CD4-positive, alpha-beta T cell (primary cell): ENCODE data around the gene RHOU. TPM values are rescaled to one million over a fixed set of nuclear protein-coding genes. Genes with fewer than 3 reads are reported as not detected.
A peak's percentile ranks its signal among the peaks of the same experiment; 100 is the strongest.

Experiments used
- ATAC-seq: fragments of 200-7000 bp; cut with Tn5 transposase; one replicate; pipeline ENCODE4 v1.10.0; 2022; ENCODE audit warnings: mild to moderate bottlenecking; ENCODE audit not compliant: poor library complexity
- CTCF ChIA-PET: fragments of 350-600 bp; sonication (Branson Sonifier 250); formaldehyde crosslinking; loops from one replicate; lab custom pipeline; 2021; ENCODE audit warnings: antibody characterized with exemption, inconsistent platforms; lab: Charles Lee
- POLR2A ChIA-PET: fragments of 350-600 bp; sonication (Branson Sonifier 250); formaldehyde crosslinking; loops from one replicate; lab custom pipeline; 2021; ENCODE audit warnings: antibody characterized with exemption, inconsistent platforms; lab: Charles Lee
- DNase-seq, 14 experiments: peaks; one replicate each; pipeline ENCODE4 v3.0.0-alpha.2; 2013 to 2020; ENCODE audit warnings: mixed read lengths in 2 of 14
- H3K27ac ChIP-seq, 2 donors: one replicate each; pipeline versions ENCODE4 v1.5.1 to v1.7.0; 2013; ENCODE audit warnings: low read length in 2 of 2, low read depth in 1 of 2, mild to moderate bottlenecking in 1 of 2
- H3K27me3 ChIP-seq, 2 experiments: 1 replicate in 1 of 2; 2 replicates in 1 of 2; pipeline versions ENCODE4 v1.6.1 to v1.7.0; 2013; ENCODE audit warnings: low read length in 2 of 2, control low read depth in 1 of 2, mild to moderate bottlenecking in 1 of 2, moderate library complexity in 1 of 2; ENCODE audit not compliant: insufficient read depth in 2 of 2, control insufficient read depth in 1 of 2
- H3K36me3 ChIP-seq: one replicate; pipeline ENCODE4 v1.6.1; 2013; ENCODE audit warnings: low read length, control low read depth; ENCODE audit not compliant: insufficient read depth
- H3K4me1 ChIP-seq: one replicate; pipeline ENCODE4 v1.6.1; 2013; ENCODE audit warnings: low read length, control low read depth; ENCODE audit not compliant: insufficient read depth
- H3K4me3 ChIP-seq: one replicate; pipeline ENCODE4 v1.5.1; 2013; ENCODE audit warnings: mild to moderate bottlenecking, low read length, moderate library complexity
- H3K9me3 ChIP-seq, 2 experiments: 1 replicate in 1 of 2; 2 replicates in 1 of 2; pipeline versions ENCODE4 v1.6.1 to v1.7.0; 2013; ENCODE audit warnings: low read length in 2 of 2, mild to moderate bottlenecking in 2 of 2, control low read depth in 1 of 2, moderate library complexity in 1 of 2; ENCODE audit not compliant: control insufficient read depth in 1 of 2, insufficient read depth in 1 of 2
- H3K27ac Mint-ChIP-seq: one replicate; pipeline ENCODE4 v1.8.0; 2020; ENCODE audit warnings: mixed read lengths
- H3K27me3 Mint-ChIP-seq: one replicate; pipeline ENCODE4 v1.8.0; 2021; ENCODE audit warnings: mixed read lengths
- H3K36me3 Mint-ChIP-seq: one replicate; pipeline ENCODE4 v1.8.0; 2021; ENCODE audit warnings: low read depth, mixed read lengths
- H3K4me1 Mint-ChIP-seq: one replicate; pipeline ENCODE4 v1.8.0; 2021; ENCODE audit warnings: low read depth, mixed read lengths
- H3K4me3 Mint-ChIP-seq: one replicate; pipeline ENCODE4 v1.8.0; 2020; ENCODE audit warnings: mild to moderate bottlenecking, mixed read lengths
- H3K9me3 Mint-ChIP-seq: one replicate; pipeline ENCODE4 v1.8.0; 2020; ENCODE audit warnings: mixed read lengths
- intact Hi-C, 2 experiments: fragments of 100-400 bp; cut with DNase I in 1 of 2; cut with micrococcal nuclease in 1 of 2; formaldehyde crosslinking; loops; one replicate each; pipeline versions ENCODE4 v1.15.1 to v1.9.0; 2023 to 2025; cut with DNase I, micrococcal nuclease
- total RNA-seq, 174 experiments: library from RNA in 2 of 174; stranded (reverse) in 2 of 174; gene quantifications; one replicate each; pipeline ENCODE4 v1.2.3 and lab custom pipeline; 2021 to 2026
- TF ChIP-seq, protein P1 (sequence below): fragments of 200-600 bp; IDR thresholded peaks from one replicate; pipeline ENCODE4 v1.8.0; 2022; ENCODE audit warnings: antibody characterized with exemption, mild to moderate bottlenecking

RHOU gene
- total RNA-seq, 2 experiments from 2014 or later = 1.2 TPM

DNA sequence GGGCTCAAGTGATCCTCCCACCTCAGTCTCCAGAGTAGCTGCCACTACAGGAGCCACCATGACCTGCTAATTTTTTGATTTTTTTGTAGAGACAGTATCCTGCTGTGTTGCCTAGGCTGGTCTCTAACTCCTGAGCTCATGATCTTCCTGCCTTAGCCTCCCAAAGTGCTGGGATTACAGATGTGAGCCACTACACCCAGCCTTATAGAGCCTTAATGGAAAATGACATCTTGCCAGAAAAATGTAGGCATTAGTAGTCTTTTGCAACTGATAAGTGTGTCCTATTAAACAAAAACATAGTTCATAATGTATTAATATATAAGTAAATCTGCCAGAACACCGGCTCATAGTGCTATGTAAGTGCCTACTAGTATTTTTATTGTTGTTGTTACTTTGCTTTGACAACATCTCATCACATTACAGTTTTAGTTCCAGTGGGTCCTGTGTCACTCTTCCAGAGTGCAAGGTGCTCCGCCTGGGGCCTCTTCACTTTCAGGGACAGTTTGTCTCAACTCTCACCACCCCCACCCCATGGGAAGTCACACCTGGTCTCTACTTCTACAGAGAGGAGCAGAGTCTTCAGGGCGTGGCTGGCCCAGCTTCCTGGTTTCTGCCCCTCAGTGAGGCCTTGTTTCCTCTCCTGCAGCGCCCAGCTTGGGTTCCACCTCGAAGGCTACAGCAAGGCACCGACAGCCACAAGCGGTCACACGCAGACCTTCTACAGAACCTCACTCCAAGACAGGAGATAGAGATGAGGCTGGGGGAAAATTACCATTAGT lies 30.1 kb downstream of the RHOU start:
- Histone ChIP-seq H3K27me3 (no peaks in the 10 kb centered on the region), H3K36me3 (no peaks in the 10 kb centered on the region), H3K27ac (peak overlapping the region in 1 of 2 donors; percentile 7), H3K9me3 (no peaks in the 10 kb centered on the region), H3K4me1 (peaks cover 11% of the 10 kb centered on the region), H3K4me3 (no peak overlapping the region)
- peak in 4 of 14 experiments; percentile 26 to 80 (median 40) for DNase-seq
- no peaks in the 10 kb centered on the region for H3K9me3 Mint-ChIP-seq
- H3K4me1 Mint-ChIP-seq = peaks cover 8% of the 10 kb centered on the region
- no peaks in the 10 kb centered on the region for H3K27me3 Mint-ChIP-seq
- no peaks in the 10 kb centered on the region for H3K36me3 Mint-ChIP-seq
- ATAC-seq = no peak
- intact Hi-C loops = no loop called here
- POLR2A ChIA-PET = no interaction called here
- TF ChIP-seq, protein P1, sequence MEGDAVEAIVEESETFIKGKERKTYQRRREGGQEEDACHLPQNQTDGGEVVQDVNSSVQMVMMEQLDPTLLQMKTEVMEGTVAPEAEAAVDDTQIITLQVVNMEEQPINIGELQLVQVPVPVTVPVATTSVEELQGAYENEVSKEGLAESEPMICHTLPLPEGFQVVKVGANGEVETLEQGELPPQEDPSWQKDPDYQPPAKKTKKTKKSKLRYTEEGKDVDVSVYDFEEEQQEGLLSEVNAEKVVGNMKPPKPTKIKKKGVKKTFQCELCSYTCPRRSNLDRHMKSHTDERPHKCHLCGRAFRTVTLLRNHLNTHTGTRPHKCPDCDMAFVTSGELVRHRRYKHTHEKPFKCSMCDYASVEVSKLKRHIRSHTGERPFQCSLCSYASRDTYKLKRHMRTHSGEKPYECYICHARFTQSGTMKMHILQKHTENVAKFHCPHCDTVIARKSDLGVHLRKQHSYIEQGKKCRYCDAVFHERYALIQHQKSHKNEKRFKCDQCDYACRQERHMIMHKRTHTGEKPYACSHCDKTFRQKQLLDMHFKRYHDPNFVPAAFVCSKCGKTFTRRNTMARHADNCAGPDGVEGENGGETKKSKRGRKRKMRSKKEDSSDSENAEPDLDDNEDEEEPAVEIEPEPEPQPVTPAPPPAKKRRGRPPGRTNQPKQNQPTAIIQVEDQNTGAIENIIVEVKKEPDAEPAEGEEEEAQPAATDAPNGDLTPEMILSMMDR = no peak
- CTCF ChIA-PET = interaction anchor here (0.7 kb wide), 1 partner anchor 1305 kb away, joined by 3 read pairs; no protein-coding TSS in a partner anchor
- no peak overlapping the region for H3K27ac Mint-ChIP-seq
- H3K4me3 Mint-ChIP-seq = no peak overlapping the region

- Histone ChIP-seq H3K4me1 (peaks cover 11% of the 10 kb centered on the region), H3K9me3 (no peaks in the 10 kb centered on the region), H3K27me3 (no peaks in the 10 kb centered on the region), H3K27ac (no peak overlapping the region), H3K4me3 (no peak overlapping the region), H3K36me3 (no peaks in the 10 kb centered on the region)
- DNase-seq (no peak), ATAC-seq (no peak)
- Mint-ChIP-seq H3K4me1 (peaks cover 8% of the 10 kb centered on the region), H3K9me3 (no peaks in the 10 kb centered on the region), H3K27ac (no peak overlapping the region), H3K4me3 (no peak overlapping the region), H3K27me3 (no peaks in the 10 kb centered on the region), H3K36me3 (no peaks in the 10 kb centered on the region)
- TF ChIP-seq, protein P1 = no peak
- ChIA-PET POLR2A (no interaction called here), CTCF (no interaction called here)
- intact Hi-C loops = no loop called here
Observed at GRCh38 chr1:228766788-228767187, 31.5 kb downstream of the RHOU start.

DNA sequence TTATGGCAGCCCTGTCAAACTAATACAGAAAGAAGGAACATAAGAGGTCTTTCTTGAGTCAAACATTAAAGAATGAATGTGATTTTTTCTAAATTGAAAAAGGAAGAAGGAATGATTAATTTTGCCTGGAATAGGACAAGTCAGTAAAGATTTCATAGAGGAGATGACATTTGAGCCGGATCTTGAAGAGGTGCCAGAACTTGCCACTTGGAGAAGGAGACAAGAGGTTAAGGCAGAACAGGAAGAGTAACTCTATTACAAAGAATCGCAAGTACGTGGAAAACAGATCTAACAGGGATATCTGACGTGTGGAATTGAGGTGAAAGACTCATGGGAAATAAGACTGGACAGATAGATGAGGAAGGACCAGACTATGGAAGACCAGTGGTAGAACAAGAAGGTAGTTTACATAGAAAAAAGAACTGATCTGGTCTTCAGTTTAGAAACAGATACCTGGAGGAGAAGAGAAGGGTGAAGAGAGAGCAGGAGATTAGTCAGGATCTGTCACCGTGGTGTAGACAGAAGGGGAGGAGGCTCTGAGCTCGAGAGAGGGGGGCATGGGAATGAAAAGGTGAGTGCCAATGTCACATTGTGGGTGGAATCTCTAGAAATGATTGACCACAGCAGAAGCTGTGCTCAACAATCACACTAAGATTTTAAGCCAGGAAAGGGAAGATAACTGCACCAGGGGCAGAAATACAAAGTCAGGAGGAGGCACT lies 32.5 kb downstream of the RHOU start:
- H3K4me3 ChIP-seq = no peak overlapping the region
- peaks cover 8% of the 10 kb centered on the region for H3K4me1 Mint-ChIP-seq
- H3K4me3 Mint-ChIP-seq = no peak overlapping the region
- H3K27ac Mint-ChIP-seq = no peak overlapping the region
- no peaks in the 10 kb centered on the region for H3K36me3 Mint-ChIP-seq
- no peaks in the 10 kb centered on the region for H3K9me3 Mint-ChIP-seq
- intact Hi-C loops = no loop called here
- no peaks in the 10 kb centered on the region for H3K27me3 ChIP-seq
- no peaks in the 10 kb centered on the region for H3K9me3 ChIP-seq
- no peak for DNase-seq
- ChIA-PET CTCF (no interaction called here), POLR2A (no interaction called here)
- TF ChIP-seq, protein P1 = no peak
- no peak overlapping the region for H3K27ac ChIP-seq
- peaks cover 14% of the 10 kb centered on the region for H3K4me1 ChIP-seq
- H3K36me3 ChIP-seq = no peaks in the 10 kb centered on the region
- H3K27me3 Mint-ChIP-seq = no peaks in the 10 kb centered on the region
- no peak for ATAC-seq
